WI38 (cell line): ENCODE results near the gene FAM32A.
"Not testable (repeated sequence)": the region's sequence is repeated elsewhere in the genome, so short reads cannot be mapped to it uniquely, and the experiment has no call there.

Experiments
- H3K4me3 ChIP-seq: 2 replicates; pipeline ENCODE4 v1.5.1; 2011; ENCODE audit warnings: low read depth, mild to moderate bottlenecking, control low read depth, low read length
- TF ChIP-seq, protein P1 (sequence below): IDR thresholded peaks from 2 replicates; pipeline ENCODE4 v1.5.1; 2012; ENCODE audit warnings: low read depth, mild to moderate bottlenecking, control low read depth, low read length

FAM32A gene

DNA sequence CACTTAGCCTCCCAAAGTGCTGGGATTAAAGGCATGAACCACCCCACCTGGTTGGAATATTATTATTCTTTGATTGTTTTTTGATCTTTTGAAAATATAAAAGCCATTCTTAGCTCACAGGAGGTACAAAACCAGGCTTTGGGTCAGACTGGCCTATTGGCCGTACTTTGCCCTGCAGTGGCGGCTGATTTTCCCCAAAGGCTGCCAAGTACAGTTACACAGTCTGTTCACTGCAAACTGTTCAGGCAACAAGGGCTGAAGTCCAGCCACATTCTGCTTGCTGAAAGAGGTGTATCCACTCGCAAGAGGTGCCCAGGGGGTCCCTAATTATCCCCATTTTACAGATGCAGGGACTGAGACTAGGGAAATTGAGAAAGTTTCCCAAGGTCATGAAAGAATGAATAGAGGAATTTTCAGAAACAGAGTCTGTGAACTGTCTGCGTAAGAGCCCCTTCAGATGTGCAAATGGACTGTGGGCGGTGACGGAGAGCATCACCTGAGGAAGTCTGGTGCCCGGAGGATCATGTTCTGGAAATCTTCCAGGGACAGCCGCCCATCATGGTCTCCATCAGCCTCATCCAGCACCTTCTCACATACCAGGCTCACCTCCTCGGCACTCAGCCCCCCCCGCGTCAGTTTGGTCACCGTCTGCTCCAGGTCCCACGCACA is 20.9 kb upstream of the FAM32A start:
- no peak overlapping the region for H3K4me3 ChIP-seq
- TF ChIP-seq, protein P1, sequence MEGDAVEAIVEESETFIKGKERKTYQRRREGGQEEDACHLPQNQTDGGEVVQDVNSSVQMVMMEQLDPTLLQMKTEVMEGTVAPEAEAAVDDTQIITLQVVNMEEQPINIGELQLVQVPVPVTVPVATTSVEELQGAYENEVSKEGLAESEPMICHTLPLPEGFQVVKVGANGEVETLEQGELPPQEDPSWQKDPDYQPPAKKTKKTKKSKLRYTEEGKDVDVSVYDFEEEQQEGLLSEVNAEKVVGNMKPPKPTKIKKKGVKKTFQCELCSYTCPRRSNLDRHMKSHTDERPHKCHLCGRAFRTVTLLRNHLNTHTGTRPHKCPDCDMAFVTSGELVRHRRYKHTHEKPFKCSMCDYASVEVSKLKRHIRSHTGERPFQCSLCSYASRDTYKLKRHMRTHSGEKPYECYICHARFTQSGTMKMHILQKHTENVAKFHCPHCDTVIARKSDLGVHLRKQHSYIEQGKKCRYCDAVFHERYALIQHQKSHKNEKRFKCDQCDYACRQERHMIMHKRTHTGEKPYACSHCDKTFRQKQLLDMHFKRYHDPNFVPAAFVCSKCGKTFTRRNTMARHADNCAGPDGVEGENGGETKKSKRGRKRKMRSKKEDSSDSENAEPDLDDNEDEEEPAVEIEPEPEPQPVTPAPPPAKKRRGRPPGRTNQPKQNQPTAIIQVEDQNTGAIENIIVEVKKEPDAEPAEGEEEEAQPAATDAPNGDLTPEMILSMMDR = no peak

DNA sequence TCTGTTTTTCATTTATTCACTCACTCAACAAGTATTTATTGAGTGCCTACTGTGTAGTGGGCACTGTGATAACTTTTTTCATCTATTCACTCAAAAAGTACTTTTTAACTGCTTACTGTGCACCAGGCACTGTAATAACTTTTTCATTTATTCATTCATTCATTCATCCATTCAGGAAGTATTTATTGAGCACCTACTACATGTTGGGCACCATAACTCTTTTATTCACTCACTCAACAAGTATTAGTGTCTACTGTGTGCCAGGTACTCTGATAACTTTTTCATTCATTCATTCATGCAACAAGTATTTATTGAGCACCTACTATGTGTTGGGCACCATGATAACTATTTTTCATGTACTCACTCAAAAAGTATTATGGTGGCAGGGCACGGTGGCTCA is 18.8 kb upstream of the FAM32A start:
- no peak overlapping the region for H3K4me3 ChIP-seq
- TF ChIP-seq, protein P1 = no peak

DNA sequence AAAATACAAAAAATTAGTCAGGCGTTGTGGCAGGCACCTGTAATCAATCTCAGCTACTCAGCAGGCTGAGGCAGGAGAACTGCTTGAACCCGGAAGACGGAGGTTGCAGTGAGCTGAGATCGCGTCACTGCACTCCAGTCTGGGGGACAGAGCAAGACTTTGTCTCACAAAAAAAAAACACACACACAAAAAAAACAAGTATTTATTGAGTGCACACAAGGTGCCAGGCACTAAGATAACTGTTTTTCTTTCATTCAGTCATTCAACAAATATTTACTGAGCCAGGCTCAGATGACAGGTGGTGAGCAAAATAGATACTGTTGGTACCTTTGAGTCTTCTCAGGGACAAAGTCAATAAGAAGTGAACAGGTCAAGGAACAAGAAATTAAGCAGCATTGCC is 18.2 kb upstream of the FAM32A start:
- TF ChIP-seq, protein P1 = no peak
- no peak overlapping the region for H3K4me3 ChIP-seq

DNA sequence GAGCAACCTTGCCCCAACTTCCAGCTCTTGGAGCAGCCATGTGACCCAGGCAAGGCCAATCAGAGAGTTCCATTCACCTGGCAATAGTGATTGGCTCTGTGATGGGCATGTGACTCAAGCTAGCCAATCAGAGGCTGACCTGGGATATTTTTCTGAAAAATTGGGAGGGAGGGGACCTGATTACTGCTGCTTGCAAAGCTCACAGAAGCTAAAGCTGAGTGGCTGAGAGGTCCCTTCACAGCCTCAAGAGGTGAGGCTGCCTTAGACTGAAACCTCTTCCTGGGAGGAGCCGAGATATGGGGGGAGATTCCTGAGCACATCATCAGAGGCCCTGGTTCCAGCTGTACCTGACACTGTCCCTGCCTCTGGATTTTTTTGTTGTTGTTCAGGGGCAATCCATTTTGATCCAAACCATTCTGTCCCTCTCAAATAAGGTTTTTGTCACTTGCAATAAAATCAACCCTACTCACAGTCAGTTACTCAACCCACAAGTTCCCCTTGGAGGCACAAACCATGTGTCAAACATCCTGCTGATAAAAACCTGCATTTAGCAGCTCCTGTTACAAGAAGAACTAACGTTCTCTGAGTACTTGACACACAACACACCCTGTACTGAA is 16.6 kb upstream of the FAM32A start:
- TF ChIP-seq, protein P1 = no peak
- H3K4me3 ChIP-seq = no peak overlapping the region

DNA sequence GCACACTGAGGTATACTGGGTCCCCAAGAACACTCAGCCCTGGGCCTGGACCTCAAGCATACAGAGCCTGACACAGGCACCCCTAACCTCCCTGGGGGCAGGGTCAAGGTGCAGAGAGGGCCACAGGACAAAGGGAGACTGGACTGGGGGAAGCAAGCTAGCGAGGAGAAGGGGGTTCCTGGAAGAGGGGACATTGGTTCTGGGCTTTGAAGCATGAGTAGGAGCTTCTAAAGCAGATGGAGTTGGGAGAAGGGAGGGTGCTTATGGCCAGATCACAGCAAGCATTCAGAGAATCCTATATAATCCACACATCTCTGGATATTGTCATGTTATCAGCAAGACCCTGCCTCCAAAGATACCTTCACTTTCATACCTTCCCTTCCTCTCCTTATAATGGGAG is 15.1 kb upstream of the FAM32A start:
- TF ChIP-seq, protein P1 = no peak
- no peak overlapping the region for H3K4me3 ChIP-seq

DNA sequence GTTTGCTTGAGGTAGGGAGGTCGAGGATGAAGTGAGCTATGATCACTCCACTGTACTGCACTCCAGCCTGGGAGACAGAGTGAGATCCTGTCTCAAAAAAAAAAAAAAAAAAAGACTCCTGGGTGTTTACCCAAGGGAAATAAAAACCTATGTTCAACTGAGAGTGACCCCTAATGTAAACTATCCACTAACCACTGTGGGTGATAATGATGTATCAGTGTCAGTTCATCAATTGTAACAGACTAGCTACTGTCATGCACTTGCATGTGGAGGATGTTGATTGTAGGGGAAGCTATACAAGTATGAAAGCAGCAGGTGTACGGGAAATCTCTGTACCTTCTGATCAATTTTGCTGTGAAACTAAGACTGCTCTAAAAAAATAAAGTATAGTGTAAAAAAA is 9.3 kb upstream of the FAM32A start:
- no peak overlapping the region for H3K4me3 ChIP-seq
- TF ChIP-seq, protein P1 = no peak

DNA sequence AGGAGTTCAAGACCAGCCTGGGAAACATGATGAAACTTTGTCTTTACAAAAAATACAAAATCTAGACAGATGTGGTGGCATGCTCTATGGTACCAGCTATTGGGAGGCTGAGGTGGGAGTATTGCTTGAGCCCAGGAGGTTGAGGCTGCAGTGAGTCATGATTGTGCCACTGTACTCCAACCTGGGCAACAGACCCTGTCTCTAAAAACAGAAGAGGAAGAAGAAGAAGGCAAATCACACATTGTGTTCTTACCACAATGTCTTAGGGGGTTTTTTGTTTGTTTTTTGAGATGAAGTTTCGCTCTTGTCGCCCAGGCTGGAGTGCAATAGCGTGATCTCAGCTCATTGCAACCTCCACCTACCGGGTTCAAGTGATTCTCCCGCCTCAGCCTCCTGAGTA is 6.3 kb upstream of the FAM32A start:
- H3K4me3 ChIP-seq = not testable (repeated sequence)

DNA sequence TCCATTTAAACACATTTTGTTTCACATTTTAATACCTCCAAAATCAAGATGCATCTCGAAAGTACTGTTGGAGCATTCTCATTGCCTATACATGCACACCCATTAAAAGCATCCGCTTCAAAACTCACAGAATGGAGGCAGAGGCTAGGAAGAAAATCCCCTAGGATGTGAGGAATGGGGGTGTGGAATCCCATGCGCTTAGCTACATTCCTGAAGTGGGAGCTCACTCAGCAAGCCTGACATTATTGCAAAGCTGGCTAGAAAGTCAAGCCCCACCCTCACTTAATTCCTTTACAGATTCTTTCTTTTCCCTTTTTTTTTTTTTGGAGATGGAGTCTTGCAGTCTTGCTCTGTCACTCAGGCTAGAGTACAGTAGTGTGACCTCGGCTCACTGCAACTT is 4.6 kb upstream of the FAM32A start:
- no peak overlapping the region for H3K4me3 ChIP-seq
- TF ChIP-seq, protein P1 = no peak
